HG02840 (cell line): ENCODE data around the gene LMAN2L.

Experiments used
- ATAC-seq: cut with Tn5 transposase; IDR thresholded peaks from one replicate; pipeline ENCODE4 v1.9.1; 2021; ENCODE audit warnings: mild to moderate bottlenecking, moderate library complexity, moderate number of reproducible peaks; ENCODE audit not compliant: unreplicated experiment, low FRiP score

The LMAN2L gene

DNA sequence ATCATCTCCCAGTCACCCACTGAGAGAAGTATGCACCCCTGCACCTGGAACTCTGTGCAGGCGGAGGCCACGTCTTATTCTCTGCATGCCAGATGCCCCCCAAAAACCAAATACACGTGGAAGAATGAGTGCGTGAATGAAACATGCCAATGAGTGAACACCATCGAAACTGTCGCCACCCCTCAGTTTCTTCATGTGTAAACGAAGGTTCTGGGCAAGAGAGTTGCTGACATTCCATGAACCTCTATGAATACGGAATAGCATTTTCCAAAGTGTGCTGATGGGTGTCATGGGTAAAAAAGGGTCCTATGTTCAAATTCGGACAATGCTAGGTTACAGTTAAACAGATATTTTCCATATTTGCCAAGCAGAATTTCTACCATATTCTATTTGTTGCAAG is 77.5 kb downstream of the LMAN2L start:
- ATAC-seq = no peak

DNA sequence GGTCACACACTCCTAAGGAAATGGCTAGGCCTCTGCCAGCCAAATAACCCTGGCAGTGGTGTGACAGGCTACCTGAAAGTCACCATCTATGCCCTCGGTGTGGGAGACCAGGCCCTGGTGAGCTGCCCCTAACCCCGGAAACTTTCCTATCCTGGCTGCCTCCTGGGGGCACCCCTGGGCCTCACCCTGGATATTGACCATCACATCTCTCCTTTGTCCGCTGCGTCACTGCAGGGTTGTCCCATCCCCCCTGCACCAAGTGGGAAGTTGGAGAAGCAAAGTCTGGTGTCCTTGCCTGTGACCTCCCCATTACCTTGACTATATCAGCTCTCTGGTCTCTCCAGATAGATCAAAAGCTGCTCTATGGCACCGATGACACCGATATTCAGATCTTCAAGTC is 78.5 kb downstream of the LMAN2L start:
- ATAC-seq = no peak

DNA sequence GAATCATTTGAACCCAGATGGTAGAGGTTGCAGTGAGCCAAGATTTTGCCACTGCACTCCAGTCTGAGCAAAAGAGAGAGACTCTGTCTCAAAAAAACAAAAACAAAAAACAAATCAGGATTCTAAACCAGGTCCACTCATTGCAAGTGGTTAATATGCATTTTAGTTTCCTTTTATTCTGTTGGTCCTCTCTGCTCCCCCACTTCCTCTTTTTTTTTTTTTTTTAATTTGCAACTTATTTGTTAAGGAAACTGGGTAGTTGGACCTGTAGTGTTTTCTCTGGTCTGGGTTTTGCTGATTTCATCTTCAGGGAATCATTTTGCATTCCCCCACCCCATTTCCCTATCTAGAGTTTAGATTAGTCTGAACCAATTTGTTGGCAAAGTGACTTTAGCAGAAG is 83.3 kb downstream of the LMAN2L start:
- ATAC-seq = no peak
